Lung (tissue), 12 donors: ENCODE data around the gene DYNC1LI2. TPM values are rescaled to one million over a fixed set of nuclear protein-coding genes. Genes with fewer than 3 reads are reported as not detected.

Source experiments
- ATAC-seq: fragments of 200-7000 bp; cut with Tn5 transposase; one replicate; pipeline ENCODE4 v1.9.1; 2020; ENCODE audit warnings: moderate number of reproducible peaks; ENCODE audit not compliant: insufficient read depth, low FRiP score
- DNase-seq, 3 donors: peaks; one replicate each; pipeline ENCODE4 v3.0.0-alpha.2; 2013 to 2017
- H3K27ac ChIP-seq, 2 donors: one replicate each; pipeline ENCODE4 v1.5.1; 2013; ENCODE audit warnings: mild to moderate bottlenecking in 2 of 2, moderate library complexity in 2 of 2, control low read depth in 1 of 2, inconsistent platforms in 1 of 2, low read depth in 1 of 2, low read length in 1 of 2
- H3K27me3 ChIP-seq, 3 donors: one replicate each; pipeline ENCODE4 v1.5.1; 2013; ENCODE audit warnings: low read length in 2 of 3; ENCODE audit not compliant: control insufficient read depth in 3 of 3, insufficient read depth in 3 of 3
- H3K36me3 ChIP-seq, 4 donors: one replicate each; pipeline ENCODE4 v1.5.1; 2013; ENCODE audit warnings: low read length in 4 of 4, mild to moderate bottlenecking in 1 of 4, moderate library complexity in 1 of 4; ENCODE audit not compliant: control insufficient read depth in 4 of 4, insufficient read depth in 4 of 4
- H3K4me1 ChIP-seq, 5 donors: one replicate each; pipeline ENCODE4 v1.5.1; 2013; ENCODE audit warnings: low read length in 5 of 5, mild to moderate bottlenecking in 2 of 5, moderate library complexity in 1 of 5; ENCODE audit not compliant: control insufficient read depth in 5 of 5, insufficient read depth in 5 of 5
- H3K4me3 ChIP-seq: one replicate; pipeline ENCODE4 v1.5.1; 2013; ENCODE audit warnings: mild to moderate bottlenecking, control low read depth, moderate library complexity
- H3K9ac ChIP-seq, 2 donors: one replicate each; pipeline ENCODE4 v1.5.1; 2013; ENCODE audit warnings: low read length in 2 of 2, control low read depth in 1 of 2; ENCODE audit not compliant: insufficient read depth in 1 of 2
- H3K9me3 ChIP-seq, 4 donors: one replicate each; pipeline ENCODE4 v1.5.1; 2013; ENCODE audit warnings: low read length in 3 of 4, mild to moderate bottlenecking in 1 of 4, moderate library complexity in 1 of 4; ENCODE audit not compliant: control insufficient read depth in 4 of 4, insufficient read depth in 3 of 4
- CTCF ChIP-seq: IDR thresholded peaks from 2 replicates; pipeline ENCODE4 v1.5.1; 2012; ENCODE audit warnings: mild to moderate bottlenecking; ENCODE audit errors: control extremely low read depth, extremely low read depth
- WGBS, 2 donors: extraction: QIAGEN DNeasy Blood & Tissue Kit; methylation state at CpG; one replicate each; pipeline ENCODE4 v1.1.7; 2013; 5-methylcytosine and 5-hydroxymethylcytosine counted together
- polyA plus RNA-seq, 2 donors: library from polyadenylated mRNA; stranded (reverse); fragments of 200-250 nt; gene quantifications; one replicate each; pipeline ENCODE4 v1.2.1, GENCODE V29; 2013
- total RNA-seq, 2 donors: library from RNA; depleted of rRNA in 1 of 2; stranded (reverse); fragments of >200 nt in 1 of 2; gene quantifications; one replicate each; pipeline ENCODE4 v1.2.1, GENCODE V29; 2014 to 2021
- donor health status: control.
- donor health status: control.
- donor health status: Bipolar disorder and iron deficiency.
- donor health status: healthy.
- donor health status: DM: yes; HTN: yes; CAD: no.

The DYNC1LI2 gene
- total and polyA plus RNA-seq, 4 donors = 40.7 to 147 (median 94.6) TPM

- Histone ChIP-seq H3K27me3 (no peaks in the 10 kb centered on the region), H3K4me1 (peaks cover 0 to 3% (median 0%) of the 10 kb centered on the region in 5 donors), H3K36me3 (peaks cover 50 to 77% (median 55%) of the 10 kb centered on the region in 4 donors), H3K4me3 (no peak overlapping the region), H3K27ac (no peak overlapping the region), H3K9me3 (no peaks in the 10 kb centered on the region), H3K9ac (no peak overlapping the region)
- peak in 2 of 3 donors; percentile 78 to 84 for DNase-seq
- peak; percentile 60 for ATAC-seq
- TF ChIP-seq CTCF = peak; percentile 46
- 31 to 41% methylated on average over 3 of the region's 3 CpGs for WGBS, 2 donors
Observed at GRCh38 chr16:66728117-66728787, 23.2 kb downstream of the DYNC1LI2 start.

GRCh38 chr16:66720766-66721165 lies 30.6 kb downstream of the DYNC1LI2 start:
- TF ChIP-seq CTCF = no peak
- ATAC-seq (no peak), DNase-seq (no peak)
- H3K27me3 ChIP-seq = no peaks in the 10 kb centered on the region
- 89 to 91% methylated on average over 3 of the region's 3 CpGs for WGBS, 2 donors
- H3K4me1 ChIP-seq = no peaks in the 10 kb centered on the region
- no peak overlapping the region for H3K9ac ChIP-seq
- H3K27ac ChIP-seq = no peak overlapping the region
- H3K4me3 ChIP-seq = no peak overlapping the region
- H3K36me3 ChIP-seq = peaks cover 18 to 38% (median 28%) of the 10 kb centered on the region in 4 donors
- H3K9me3 ChIP-seq = no peaks in the 10 kb centered on the region

GRCh38 chr16:66719246-66719645 lies 32.2 kb downstream of the DYNC1LI2 start:
- peaks cover 10 to 29% (median 19%) of the 10 kb centered on the region in 4 donors for H3K36me3 ChIP-seq
- no peak for ATAC-seq

More at GRCh38 chr16:66719246-66719645, 32.2 kb downstream of the DYNC1LI2 start:
- Histone ChIP-seq H3K9ac (no peak overlapping the region), H3K9me3 (no peaks in the 10 kb centered on the region), H3K27ac (no peak overlapping the region), H3K27me3 (no peaks in the 10 kb centered on the region), H3K4me3 (no peak overlapping the region), H3K4me1 (no peaks in the 10 kb centered on the region)
- WGBS, 2 donors = 91% methylated on average over 4 of the region's 4 CpGs
- no peak for TF ChIP-seq CTCF
- no peak for DNase-seq
